ENCODE measurements around the gene ATG7.

ATG7 gene

GRCh38 chr3:11534011-11534792 is 262.0 kb downstream of the ATG7 start:
- no peak overlapping the region for H3K4me3 ChIP-seq (ENCODE audit: low read depth, low read length)
- DNase-seq (ENCODE audit: low read depth): no peak
- TF ChIP-seq MYC (IDR thresholded peaks at IDR 0.05; ENCODE audit: low read depth, low read length) (no peak), CTCF (IDR thresholded peaks at IDR 0.05; ENCODE audit: low read depth, low read length) (no peak)

GRCh38 chr3:11534793-11535101 is 262.6 kb downstream of the ATG7 start:
- no peak for DNase-seq (ENCODE audit: low read depth)
- no peak overlapping the region for H3K4me3 ChIP-seq (ENCODE audit: low read depth, low read length)
- TF ChIP-seq MYC (IDR thresholded peaks at IDR 0.05; ENCODE audit: low read depth, low read length) (no peak), CTCF (IDR thresholded peaks at IDR 0.05; ENCODE audit: low read depth, low read length) (no peak), POLR2A (IDR thresholded peaks at IDR 0.05; ENCODE audit: extremely low read depth, insufficient read length) (no peak), MAX (IDR thresholded peaks at IDR 0.05; ENCODE audit: low read depth, low read length) (no peak)

- no peak for DNase-seq (ENCODE audit: low read depth)
- TF ChIP-seq MAX (IDR thresholded peaks at IDR 0.05; ENCODE audit: low read depth, low read length) (no peak), CTCF (IDR thresholded peaks at IDR 0.05; ENCODE audit: low read depth, low read length) (no peak), POLR2A (IDR thresholded peaks at IDR 0.05; ENCODE audit: extremely low read depth, insufficient read length) (no peak), MYC (IDR thresholded peaks at IDR 0.05; ENCODE audit: low read depth, low read length) (no peak)
- H3K4me3 ChIP-seq (ENCODE audit: low read depth, low read length): no peak overlapping the region
Measured at GRCh38 chr3:11535243-11535960, 263.2 kb downstream of the ATG7 start.

- no peak for DNase-seq (ENCODE audit: low read depth)
- no peak for TF ChIP-seq CTCF (IDR thresholded peaks at IDR 0.05; ENCODE audit: low read depth, low read length)
- TF ChIP-seq MYC (IDR thresholded peaks at IDR 0.05; ENCODE audit: low read depth, low read length): no peak
- no peak for TF ChIP-seq POLR2A (IDR thresholded peaks at IDR 0.05; ENCODE audit: extremely low read depth, insufficient read length)
- no peak for TF ChIP-seq MAX (IDR thresholded peaks at IDR 0.05; ENCODE audit: low read depth, low read length)
- no peak overlapping the region for H3K4me3 ChIP-seq (ENCODE audit: low read depth, low read length)
Measured at GRCh38 chr3:11536132-11536935, 264.1 kb downstream of the ATG7 start.

- TF ChIP-seq MYC (IDR thresholded peaks at IDR 0.05; ENCODE audit: low read depth, low read length) (no peak), CTCF (IDR thresholded peaks at IDR 0.05; ENCODE audit: low read depth, low read length) (no peak), MAX (IDR thresholded peaks at IDR 0.05; ENCODE audit: low read depth, low read length) (no peak), POLR2A (IDR thresholded peaks at IDR 0.05; ENCODE audit: extremely low read depth, insufficient read length) (no peak)
- no peak overlapping the region for H3K4me3 ChIP-seq (ENCODE audit: low read depth, low read length)
- no peak for DNase-seq (ENCODE audit: low read depth)
Measured at GRCh38 chr3:11536936-11537612, 264.9 kb downstream of the ATG7 start.

Measured in NB4 (cell line).